DMS53 treated with DMSO at 0.1 percent for 48 hours (cell line): ENCODE results near the gene RPS24.

Experiments used
- DNase-seq: peaks from one replicate; lab custom pipeline; 2025; ENCODE audit not compliant: unreplicated experiment; lab: John Stamatoyannopoulos, UW

The RPS24 gene

DNA sequence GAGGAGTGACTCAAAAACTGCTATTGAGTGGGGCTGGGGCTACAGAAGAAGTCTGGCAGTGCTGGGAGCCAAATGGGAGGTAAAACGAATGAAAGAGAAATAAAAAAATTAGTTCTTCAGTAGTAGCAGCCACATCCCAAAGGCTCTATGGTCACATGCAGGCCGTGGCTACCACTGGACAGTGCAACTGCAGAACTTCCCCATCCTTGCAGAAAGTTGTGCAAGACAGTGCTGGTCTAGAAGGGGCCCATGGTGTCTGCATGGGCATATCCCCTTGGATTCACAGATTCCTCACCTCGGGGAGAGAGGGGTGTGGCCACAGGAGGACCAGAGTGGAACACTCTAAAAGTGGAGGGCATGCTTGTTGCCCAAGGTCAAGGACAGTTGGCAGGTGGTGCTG, 47.6 kb downstream of the RPS24 start:
- DNase-seq, result no peak

DNA sequence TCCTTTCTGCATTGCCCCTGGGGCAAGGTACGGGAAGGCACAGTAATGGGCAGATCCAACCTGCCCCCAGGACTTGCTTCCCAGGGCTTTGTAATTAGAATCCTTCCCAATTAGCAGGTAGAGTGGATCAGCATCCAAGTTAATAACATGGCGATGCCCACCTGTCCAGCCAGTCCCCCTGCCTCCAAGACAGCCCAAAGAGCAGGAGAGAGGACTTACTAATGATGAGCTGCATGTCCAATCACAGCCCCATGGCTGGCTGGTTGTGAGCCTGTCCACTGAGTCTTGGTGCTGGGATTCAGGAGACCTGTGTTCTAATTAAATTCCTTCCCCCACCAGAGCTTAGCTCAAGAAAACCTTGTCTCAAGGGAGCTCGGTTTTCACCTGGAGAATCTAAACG, 49.0 kb downstream of the RPS24 start:
- no peak for DNase-seq
